Measurements from ENCODE around the gene SRCAP. TPM values are rescaled to one million over a fixed set of nuclear protein-coding genes. Genes with fewer than 3 reads are reported as not detected.

SRCAP gene
- total and polyA plus RNA-seq, 2 of the 8 experiments (the other 6 are each of a cell fraction or from before 2014, with no cell fraction given), result 5.5 to 54.3 TPM

DNA sequence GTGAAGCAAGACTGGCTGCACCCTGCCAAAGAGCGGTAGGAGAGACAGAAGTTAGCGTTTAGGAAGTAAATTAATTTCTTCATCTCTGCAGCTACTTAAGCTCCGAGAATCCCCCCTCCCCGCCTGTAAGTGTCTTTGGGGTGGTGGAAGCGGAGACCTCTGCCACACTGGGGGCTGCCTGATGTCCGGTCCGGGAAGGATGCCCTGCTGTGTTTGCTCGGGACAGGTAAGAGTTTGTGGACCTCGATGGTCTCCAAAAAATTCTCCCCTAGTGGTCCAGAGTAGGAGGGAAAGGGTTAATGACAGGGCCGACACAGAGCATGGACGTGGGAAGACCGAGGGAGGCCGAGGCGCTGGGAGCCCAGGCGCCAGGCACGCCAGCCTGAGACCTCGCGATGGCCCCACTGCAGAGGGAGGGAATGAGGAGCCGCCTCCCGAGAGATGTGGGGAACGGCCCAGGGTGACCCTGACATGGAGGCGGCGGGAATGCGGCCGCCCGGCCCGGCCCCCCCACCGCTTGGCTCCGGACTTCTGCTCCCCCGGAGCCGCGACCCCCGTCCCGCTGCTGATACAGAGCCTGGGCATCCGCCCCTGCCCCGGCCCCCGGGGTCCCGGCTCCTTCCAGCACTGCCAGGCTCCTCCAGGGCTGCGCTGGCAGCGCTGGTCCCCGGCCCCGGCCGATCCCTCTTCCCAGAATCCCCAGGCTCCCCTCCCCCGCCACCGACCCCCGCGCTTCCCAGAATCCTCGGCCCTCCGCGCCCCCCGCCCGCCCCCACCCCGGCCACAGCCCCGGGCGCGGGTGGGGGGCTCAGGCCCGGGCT, 87.4 kb downstream of the SRCAP start (continued):
- TF ChIP-seq, protein P1, sequence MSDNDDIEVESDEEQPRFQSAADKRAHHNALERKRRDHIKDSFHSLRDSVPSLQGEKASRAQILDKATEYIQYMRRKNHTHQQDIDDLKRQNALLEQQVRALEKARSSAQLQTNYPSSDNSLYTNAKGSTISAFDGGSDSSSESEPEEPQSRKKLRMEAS (IDR thresholded peaks at IDR 0.05), result 0 out of 2 replicates have a peak, but pooled peaks have one; percentile 10
- peak; percentile 21 for TF ChIP-seq ASH2L (IDR thresholded peaks at IDR 0.05; ENCODE audit: low read length)

All from H1 (cell line).